HG03439 (cell line): Measurements from ENCODE around the gene CHST14.

Source experiments
- ATAC-seq: cut with Tn5 transposase; IDR thresholded peaks from one replicate; pipeline ENCODE4 v1.9.1; 2021; ENCODE audit warnings: mild to moderate bottlenecking, moderate library complexity; ENCODE audit not compliant: unreplicated experiment

Gene CHST14

DNA sequence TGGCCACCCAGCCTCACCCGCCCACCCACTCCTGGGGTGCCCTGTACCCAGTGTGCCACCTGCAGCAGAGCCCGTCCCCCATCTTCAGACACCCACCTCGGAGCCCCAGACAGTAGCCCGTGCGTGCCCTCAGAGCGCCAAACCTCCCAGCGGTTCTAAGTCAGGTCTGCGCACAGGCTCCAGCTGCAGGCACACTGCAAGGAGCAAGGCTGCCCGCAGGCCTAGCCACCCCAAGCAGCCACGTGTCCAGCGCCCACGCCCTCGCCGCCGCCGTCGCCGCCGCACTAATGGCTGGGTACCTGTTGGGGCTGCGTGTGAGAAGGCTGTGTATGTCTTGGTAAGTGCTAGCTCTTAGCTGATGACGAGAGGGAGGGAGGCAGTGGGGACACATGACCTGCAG lies 8.8 kb upstream of the CHST14 start:
- ATAC-seq, result no peak

DNA sequence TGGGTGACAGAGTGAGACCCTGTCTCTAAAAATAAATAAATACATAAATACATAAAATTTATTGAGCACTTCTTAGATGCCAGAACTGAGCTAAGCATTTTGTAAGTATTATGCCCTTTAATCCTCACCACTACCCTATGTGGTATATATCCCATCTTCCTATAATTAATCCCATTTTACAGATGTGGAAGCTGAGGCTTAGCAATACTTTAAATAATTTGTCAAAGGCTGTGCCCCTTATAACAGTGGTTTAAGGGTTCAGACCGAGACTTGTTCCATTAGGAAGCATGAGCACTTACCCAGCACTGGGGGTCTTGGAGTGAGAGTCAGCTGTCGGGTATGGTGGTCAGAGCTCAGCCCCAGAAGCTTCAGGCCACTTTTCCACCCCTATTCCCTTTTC lies 7.5 kb upstream of the CHST14 start:
- ATAC-seq, result no peak

DNA sequence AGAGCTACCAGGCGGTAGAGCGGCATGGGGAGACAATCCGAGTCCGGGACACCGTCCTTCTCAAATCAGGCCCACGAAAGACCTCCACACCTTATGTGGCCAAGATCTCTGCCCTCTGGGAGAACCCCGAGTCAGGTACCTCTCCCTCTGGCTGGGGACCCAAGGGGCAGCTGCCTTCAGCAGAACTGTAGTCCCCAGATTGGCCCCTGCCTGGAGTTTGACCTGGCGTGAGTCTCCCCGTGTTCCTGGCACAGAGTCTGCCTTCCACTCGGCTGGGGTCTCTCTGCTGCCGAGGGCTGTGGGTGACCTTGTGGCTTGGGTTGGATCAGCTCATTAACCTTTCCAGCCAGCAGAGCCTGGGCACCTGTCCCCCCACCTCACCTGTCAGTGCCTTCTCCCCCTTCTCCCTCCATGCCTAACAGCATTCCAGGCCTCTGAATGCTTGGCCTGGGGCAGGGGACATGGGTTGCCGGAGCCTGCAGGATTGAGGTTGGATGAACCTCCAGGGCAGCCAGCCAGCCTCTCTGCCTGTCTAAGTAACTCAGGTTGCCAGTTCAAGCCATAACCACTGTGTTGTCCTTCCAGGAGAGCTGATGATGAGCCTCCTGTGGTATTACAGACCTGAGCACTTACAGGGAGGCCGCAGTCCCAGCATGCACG lies 6.8 kb upstream of the CHST14 start:
- no peak for ATAC-seq

DNA sequence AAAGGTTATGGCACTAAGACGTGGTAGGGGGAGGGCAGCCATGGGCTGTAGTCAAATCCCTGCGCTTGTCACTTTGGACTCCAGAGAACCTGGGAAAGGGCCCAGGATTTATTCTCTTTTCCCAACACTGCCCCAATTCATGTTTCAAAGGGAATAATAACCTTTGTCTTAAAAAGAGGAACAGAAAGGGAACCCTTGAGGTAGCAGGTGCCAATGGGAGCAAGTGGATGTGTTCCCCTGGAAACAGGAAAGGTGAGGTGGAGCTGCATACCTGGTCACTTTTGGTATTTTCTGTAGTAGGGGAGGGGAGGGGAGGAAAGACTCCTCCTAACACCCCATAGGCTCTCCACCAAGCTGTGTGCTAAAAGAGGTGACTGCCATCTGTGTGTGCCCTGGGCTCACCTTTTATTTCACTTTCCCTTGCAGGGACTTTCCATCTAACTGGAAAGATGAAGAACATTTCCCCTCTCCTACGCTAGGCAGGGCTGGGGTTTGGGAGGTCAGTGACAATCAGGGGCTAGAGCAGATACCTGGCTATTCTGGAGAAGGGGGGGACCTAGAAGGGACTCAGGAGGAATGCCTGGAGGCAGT lies 6.1 kb upstream of the CHST14 start:
- no peak for ATAC-seq

DNA sequence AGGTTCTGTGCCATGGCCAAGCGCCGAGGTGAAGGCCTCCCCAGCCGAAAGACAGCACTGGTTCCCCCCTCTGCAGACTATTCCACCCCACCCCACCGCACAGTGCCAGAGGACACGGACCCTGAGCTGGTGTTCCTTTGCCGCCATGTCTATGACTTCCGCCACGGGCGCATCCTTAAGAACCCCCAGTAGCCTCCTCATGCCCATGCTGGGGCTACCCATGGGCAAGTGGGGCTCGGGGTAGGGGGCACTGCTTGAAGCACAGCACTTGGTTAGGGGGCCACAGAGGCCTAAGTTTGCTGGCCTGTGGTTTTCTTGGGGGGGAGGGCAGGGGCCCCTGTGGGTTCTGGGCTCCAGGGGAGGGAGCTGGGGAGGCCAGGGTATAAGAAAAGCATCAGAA lies 4.8 kb upstream of the CHST14 start:
- ATAC-seq, result no peak

DNA sequence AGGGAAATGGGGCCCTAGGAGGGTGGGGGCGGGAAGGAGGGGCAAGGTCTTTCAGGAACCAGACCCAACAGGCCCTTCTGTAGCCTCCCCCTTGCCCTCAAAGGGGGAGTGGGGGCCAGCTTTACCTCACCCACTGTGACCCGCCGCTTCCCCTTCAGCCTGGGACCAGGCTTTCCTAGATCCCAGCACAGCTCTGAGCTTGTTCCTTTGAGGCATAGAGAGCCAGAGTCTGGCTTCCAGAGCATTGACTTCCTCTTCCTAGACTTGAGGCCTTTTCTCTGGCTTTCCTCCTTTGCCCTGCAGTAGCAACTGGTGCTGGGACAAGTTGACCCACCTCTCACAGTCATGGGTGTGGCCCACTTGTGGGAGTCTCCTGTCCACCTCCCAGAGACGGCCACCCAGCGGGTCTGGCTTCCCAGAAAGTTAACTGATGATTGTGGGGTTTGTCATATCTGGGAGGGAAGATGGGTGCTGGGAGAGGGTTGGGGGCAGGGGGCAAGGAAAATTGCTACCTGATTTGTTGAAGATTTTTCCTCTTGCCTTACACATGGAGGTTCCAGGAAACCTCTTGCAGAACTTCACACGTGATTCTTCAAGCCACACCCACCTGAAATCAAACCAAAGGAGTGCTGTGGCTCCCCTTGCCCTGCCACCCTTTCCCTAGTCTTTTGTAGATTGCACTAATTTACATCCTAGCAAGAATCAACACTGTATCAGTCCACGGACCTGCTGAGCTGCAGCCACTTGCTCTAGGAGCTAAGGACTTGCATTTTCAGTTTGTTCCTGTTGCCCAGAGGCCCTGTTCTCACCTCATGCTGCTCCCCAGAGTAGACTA lies 4.1 kb upstream of the CHST14 start:
- ATAC-seq, result no peak

DNA sequence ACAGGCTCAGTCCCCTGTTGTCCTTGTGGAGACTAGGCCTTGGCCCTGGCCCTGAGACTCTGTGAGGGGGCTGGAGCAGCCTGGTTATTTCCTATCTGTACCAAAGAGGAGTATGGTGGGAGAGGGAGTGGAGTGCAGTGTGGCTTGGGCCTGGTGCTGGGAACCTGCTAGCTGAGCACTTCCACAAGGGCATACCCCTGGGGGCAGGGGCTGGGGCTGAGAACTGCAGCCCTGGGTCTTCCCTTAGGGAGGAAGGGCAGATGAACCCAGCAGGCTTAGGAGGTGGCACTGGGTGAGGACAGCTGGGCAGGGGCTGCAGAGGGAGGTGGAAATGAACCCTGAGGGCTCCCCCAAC lies 3.5 kb upstream of the CHST14 start:
- ATAC-seq, result no peak

DNA sequence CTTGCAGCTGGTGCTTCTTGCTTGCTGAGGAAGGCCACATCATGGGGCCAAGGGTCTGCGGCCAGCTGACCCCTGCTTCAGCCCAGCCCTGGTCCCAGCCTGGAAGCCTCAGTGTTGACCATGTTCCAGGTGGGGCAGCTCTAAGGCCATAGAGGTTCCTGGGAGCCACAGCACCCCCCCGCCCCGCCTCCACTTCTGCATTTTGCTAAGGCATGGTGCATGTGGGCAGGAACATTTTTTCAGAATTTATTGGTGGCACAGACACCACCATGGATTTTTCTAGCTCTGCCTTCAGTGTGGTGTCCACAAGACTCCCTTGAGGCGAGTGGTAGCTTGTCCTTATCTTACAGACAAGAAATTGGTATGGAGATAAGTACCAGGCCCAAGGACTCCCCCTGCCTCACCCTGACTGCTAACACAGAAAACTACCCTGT lies 1.9 kb upstream of the CHST14 start:
- no peak for ATAC-seq

DNA sequence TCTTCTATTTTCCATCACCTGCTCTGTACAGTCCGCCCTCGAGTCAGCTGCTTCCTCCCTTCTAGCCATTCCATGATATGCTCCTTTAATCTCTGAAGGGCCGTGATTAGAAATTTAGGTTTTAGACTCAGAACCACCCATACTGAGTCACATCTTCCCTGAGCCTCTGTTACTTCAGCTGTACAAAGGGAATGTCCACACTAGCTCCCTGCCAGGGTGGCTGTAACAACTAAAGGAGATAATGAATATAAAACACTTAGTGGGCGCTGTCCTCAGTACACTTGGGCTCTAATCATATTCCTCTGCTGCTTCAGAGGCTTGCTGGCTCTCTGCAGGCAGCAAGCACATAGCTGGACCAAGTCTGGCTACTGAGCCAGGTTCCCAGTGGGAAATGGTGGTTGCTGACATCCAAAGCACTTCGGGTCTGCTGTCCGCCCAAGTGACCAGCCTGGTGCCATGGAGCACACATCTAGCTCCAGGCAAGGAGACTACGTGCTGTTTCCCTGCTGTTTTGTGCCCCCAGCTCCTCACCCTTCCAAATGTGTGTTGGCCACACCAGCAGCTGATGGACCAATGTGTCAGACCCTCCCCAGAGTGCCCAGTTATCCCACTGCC lies 901 bp upstream of the CHST14 start:
- ATAC-seq, result no peak

DNA sequence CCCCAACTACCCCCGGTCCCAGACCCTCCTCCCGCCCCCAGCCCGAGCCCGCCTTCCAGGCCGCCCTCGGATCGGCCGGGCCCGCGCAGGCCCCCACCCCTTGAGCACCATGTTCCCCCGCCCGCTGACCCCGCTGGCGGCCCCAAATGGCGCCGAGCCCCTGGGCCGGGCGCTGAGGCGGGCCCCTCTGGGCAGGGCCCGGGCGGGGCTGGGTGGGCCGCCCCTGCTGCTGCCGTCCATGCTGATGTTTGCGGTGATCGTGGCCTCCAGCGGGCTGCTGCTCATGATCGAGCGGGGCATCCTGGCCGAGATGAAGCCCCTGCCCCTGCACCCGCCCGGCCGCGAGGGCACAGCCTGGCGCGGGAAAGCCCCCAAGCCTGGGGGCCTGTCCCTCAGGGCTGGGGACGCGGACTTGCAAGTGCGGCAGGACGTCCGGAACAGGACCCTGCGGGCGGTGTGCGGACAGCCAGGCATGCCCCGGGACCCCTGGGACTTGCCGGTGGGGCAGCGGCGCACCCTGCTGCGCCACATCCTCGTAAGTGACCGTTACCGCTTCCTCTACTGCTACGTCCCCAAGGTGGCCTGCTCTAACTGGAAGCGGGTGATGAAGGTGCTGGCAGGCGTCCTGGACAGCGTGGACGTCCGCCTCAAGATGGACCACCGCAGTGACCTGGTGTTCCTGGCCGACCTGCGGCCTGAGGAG lies 472 bp downstream of the CHST14 start:
- peak; percentile 36 for ATAC-seq

DNA sequence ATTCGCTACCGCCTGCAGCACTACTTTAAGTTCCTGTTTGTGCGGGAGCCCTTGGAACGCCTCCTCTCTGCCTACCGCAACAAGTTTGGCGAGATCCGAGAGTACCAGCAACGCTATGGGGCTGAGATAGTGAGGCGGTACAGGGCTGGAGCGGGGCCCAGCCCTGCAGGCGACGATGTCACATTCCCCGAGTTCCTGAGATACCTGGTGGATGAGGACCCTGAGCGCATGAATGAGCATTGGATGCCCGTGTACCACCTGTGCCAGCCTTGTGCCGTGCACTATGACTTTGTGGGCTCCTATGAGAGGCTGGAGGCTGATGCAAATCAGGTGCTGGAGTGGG lies 995 bp downstream of the CHST14 start:
- ATAC-seq, result peak; percentile 32

DNA sequence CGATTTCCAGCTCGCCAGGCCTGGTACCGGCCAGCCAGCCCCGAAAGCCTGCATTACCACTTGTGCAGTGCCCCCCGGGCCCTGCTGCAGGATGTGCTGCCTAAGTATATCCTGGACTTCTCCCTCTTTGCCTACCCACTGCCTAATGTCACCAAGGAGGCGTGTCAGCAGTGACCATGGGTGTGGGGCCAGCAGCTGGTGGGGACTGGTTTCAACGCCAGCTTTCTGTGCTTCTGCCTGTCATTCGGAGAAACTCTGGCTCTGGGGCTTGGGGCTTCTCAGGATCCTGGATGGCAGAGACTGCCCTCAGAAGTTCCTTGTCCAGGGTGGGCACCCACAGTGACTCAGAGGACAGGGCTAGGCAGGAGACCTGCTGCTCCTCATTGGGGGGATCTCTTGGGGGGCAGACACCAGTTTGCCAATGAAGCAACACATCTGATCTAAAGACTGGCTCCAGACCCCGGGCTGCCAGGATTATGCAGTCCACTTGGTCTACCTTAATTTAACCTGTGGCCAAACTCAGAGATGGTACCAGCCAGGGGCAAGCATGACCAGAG lies 1.5 kb downstream of the CHST14 start:
- ATAC-seq, result no peak

DNA sequence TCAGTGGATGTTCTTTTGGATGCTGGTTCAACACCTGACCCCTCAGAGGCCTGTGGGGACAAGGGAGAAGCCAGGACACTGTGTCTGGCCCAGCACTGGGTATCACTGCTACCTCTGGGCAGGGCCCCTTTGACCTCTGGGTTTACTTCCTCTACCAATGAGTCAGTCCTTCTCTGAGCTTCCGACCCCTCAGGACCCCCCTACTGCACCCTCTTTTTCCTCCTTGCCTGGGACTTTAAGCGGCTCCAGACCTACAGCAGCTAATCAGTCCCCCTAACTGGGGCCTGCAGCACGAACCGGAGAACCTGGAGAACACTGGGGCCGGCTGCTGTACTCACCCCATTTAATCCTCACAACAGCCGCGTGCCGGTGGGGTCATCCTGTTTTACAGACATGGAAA lies 3.8 kb downstream of the CHST14 start:
- no peak for ATAC-seq

DNA sequence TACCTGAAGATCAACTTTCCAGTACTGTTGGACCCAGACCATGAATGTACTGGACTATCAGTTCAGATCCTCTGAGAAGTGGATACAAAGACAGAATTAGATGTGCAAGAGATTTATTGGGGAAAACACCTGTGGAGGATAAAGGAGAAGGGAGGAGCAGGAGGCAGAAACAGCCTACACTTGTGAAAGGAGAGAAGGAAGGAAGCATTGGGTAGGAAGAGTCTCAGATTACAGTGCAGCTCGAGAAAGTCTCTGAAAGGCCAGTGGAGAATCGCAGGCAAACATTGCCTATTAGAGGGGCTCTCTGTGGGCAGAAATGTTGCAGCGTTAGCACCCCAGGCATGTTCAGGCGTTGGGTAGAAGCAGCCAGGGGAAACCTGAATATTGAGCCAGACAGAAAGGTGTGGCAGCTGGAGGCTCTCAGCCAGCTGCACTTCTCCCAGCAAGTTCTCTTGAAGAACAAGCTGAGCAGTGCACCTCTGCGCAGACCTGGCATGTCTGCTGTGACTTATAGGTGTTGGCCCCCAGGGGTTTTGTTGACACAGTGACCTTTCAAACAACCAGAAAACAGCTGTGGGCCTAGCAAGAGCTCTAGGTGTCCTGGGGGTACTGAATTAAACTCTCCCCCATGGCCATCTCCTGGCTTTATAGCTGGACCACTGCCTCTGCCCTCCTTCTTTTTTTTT lies 7.0 kb downstream of the CHST14 start:
- ATAC-seq, result no peak

DNA sequence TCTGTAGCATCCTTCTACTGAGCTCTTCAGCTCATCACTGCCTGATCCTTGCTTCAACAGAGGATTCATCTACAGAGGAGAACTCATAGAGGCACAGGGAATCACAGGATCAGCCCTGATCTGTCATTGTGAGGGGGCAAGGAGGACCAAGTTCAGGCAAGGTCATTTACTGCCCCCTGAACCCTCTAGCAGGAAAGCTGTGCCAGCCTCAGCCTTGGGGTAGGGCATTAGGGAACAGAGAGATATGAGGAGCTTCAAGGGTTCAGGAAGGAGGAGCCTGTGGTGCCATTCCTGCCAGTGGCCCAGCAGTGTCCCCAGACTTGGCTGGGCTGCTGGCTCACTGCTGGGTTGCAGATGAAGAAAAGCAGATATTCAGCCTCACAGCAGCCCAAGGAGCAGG lies 8.2 kb downstream of the CHST14 start:
- ATAC-seq, result no peak

DNA sequence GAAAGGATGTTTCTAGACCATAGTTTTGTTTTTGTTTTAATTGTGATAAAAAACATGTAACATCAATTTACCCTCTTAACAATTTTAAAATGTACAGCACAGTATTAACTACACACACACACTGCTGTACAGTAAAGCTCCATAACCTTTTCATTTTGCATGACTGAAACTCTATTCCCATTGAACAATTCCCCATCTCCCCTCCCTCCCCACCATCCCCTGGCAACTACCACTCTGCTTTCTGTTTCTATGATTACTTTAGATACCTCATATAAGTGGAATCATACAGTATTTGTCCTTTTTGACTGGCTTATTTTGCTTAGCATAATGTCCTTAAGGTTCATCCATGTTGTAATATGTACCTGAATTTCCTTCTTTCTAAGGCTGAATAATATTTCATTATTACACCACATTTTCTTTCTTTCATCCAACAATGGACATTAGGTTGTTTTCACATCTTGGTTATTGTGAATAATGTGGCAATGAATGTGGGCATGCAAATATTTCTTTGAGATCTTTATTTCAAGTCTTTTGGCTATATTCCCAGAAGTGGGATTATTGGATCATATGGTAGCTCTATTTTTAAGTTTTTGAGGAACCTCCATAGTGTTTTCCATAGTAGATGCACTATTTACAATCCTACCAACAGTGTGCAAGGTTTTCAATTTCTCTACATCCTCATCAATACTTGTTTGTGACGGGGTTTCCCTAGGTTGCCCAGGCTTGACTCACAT lies 10.7 kb downstream of the CHST14 start:
- ATAC-seq, result no peak

DNA sequence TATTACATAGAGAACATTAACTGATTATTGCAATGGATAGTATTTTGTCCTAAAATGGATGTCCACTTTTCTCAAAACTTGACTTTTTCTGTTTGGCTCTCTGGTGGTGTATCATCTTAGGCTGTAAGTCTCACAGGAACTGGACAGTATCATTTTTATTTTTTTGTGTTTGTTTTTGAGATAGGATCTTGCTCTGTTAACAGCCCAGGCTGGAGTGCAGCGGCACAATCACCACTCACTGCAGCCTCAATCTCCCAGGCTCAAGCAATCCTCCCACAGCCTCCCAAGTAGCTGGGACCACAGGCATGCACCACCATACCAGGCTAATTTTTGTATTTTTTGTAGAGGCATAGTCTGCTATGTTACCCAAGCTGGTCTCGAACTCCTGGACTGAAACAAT lies 13.1 kb downstream of the CHST14 start:
- no peak for ATAC-seq

DNA sequence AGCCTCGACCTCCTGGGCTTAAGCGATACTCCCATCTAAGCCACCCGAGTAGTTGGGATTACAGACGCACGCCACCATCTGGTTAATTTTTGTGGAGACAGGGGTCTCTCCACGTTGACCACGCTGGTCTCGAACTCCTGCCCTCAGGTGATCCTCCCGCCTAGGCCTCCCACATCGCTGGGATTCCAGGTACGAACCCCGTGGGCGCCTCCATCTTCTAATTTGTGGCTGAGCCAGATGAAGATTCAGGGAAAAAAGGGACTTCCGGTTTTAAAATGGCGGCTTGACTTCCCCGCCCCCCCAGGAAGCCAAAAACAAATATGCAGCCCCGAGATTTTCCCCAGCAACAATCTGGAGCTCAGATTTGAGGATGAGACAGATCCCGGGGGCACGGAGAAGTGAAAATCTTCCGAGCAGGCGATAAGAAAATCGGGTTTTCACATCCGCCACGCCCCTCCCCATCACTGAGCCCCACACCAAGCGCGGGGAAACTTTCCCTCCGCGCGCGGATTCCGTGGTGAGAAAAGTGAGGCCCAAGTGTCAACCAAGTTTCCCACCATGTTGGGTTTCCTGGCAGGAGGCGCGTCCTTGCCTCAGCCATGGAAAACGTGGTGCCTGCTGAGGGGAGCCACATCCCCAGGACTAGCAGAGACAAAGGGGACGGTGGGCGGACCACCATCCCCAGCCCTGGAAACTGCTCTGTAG lies 15.4 kb downstream of the CHST14 start:
- ATAC-seq, result no peak
